ENCODE data around the gene MST1.
A peak's percentile ranks its signal among the peaks of the same experiment; 100 is the strongest.

MST1 gene

GRCh38 chr3:49717959-49718857, 28.9 kb upstream of the MST1 start:
- DNase-seq (ENCODE audit: low spot score): no peak

- DNase-seq (ENCODE audit: low spot score): no peak
Observed at GRCh38 chr3:49717211-49717958, 28.1 kb upstream of the MST1 start.

- no peak for DNase-seq (ENCODE audit: low spot score)
Observed at GRCh38 chr3:49716691-49717210, 27.5 kb upstream of the MST1 start.

DNA sequence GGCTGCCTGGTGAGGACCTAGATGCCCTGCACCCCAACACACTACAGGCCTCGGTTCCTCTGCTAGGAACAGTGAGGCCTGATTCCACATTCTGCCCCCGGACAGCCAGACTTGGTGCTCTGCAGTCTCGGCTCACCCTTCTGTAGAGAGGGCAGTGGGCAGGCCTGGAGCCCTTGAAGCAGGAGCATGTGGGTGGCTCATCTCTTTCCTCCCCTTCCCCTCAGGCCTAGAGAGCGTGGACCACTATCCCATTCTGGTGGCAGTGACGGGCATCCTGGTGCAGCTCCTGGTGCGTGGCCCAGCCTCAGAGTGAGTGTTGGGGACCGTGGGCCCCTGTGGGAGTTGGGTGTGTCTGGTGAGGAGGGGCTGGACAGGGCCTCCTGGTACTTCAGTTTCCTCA, 26.9 kb upstream of the MST1 start:
- no peak for DNase-seq (ENCODE audit: low spot score)

GRCh38 chr3:49715611-49716121, 26.4 kb upstream of the MST1 start:
- no peak for DNase-seq (ENCODE audit: low spot score)

GRCh38 chr3:49714728-49715550, 25.7 kb upstream of the MST1 start:
- no peak for DNase-seq (ENCODE audit: low spot score)

GRCh38 chr3:49713336-49714105, 24.2 kb upstream of the MST1 start:
- no peak for DNase-seq (ENCODE audit: low spot score)

DNA sequence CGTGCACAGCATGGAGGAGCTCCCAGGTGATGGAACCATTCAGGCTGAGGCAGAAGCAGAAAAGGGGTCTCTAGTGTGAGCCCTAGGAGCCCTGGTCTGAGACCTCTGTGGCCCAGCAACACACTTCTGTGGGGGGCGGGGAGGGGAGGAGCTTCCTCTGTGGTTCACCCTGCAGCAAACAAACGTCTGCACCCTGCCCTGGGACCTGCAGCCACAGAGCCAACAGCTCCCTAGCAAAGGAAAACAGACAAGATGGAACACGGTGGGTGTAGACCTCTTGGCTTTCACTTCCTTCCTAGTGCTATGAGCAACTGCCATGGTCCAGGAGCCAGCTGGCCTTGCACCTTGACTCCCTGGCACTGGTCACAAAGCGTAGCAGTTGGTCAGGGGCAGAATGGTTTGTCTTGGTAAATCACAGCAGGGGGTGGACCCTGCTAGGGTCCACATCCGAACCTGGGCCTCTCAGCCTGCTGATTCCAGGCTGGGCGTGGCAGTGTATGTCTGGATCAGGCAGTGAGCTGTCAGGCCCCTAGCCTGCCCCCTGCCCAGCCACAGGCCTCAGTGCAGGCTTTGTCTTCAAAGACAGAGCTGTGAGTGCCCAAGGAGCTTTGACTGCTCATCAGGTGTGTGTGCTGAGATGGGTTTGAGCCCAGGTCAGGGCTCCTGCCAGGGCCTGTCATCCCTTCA, 23.5 kb upstream of the MST1 start:
- DNase-seq (ENCODE audit: low spot score): no peak

GRCh38 chr3:49712166-49712565, 22.9 kb upstream of the MST1 start:
- DNase-seq (ENCODE audit: low spot score): no peak

GRCh38 chr3:49711489-49711888, 22.2 kb upstream of the MST1 start:
- DNase-seq (ENCODE audit: low spot score): no peak

- no peak for DNase-seq (ENCODE audit: low spot score)
Observed at GRCh38 chr3:49709852-49710251, 20.6 kb upstream of the MST1 start.

- DNase-seq (ENCODE audit: low spot score): no peak
Observed at GRCh38 chr3:49707113-49707480, 17.8 kb upstream of the MST1 start.

GRCh38 chr3:49706456-49707112, 17.3 kb upstream of the MST1 start:
- DNase-seq (ENCODE audit: low spot score): no peak

- no peak for DNase-seq (ENCODE audit: low spot score)
Observed at GRCh38 chr3:49705390-49705960, 16.2 kb upstream of the MST1 start.

- no peak for DNase-seq (ENCODE audit: low spot score)
Observed at GRCh38 chr3:49704629-49705028, 15.4 kb upstream of the MST1 start.

- DNase-seq (ENCODE audit: low spot score): no peak
Observed at GRCh38 chr3:49703956-49704355, 14.7 kb upstream of the MST1 start.

DNA sequence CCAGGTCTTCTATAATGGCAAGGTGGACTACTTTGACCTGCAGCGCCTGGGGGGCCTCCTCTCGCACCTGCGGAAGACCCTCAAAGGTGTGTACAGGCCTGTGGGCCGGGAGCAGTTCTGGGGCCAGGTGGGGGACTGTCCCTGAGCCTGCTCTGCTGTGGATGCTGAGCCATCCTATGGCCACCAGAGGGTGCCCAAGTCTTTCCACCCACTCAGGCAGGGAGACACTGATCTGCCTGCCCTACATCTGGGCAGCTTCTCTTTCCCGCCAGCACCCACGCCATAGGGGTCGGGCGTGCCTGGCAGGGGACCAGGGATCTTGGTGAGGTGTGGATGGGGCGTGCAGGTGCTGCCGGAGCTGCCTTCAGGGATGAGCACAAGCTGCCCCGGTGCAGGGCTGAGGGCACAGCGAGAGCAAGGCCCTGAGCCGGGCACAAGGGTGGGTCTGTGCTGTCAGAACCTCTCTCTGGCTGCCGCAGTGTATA, 14.2 kb upstream of the MST1 start:
- DNase-seq (ENCODE audit: low spot score): peak; percentile 75

DNA sequence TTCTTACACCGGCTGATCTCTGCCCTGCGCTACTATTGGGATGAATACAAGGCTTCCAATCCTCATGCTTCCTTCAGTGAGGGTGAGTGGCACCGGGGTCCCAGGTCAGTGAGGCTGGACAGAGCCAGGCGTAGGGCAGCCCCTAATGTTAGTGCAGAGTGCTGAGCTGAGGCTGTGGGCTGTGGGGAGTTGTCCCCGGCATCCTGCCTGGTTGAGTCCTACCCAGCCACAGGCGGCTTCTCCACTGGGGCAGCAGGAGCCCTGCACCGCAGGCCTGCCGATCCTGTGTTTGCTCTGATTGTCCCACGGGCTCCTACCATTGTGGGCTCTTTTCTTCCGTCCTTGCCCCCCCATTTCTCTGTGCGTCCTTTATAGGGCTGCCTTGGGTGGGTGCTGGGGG, 13.4 kb upstream of the MST1 start:
- DNase-seq (ENCODE audit: low spot score): no peak

DNA sequence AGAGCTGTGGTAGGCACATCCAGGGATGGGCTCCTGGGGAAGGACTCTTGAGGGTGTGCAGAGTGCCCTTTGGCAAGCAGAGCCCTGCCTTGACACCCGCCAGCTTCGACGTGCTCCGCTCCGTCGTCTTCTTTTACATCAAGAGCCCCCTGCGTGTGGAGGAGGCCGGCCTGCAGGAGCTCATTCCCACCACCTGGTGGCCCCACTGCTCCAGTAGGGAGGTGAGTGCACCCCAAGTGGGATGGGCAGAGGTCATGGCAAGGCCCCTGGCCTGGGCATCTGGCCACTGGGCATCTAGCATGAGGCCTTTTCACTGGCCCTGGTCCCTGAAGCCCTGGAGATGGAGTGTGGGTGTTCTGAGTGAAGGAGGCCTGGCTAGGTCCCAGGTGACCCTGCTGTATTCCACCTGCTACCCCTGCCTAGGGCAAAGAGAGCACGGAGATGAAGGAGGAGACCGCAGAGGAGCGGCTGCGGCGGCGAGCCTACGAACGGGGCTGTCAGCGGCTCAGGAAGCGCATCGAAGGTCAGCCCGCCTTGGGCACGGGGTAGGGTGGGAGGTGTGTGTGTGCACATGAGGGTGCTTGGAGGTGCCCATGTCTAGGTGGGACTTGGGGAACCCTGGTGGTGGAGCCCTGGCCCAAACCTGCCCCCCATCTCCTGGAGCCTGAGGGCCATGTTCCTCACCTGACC, 12.3 kb upstream of the MST1 start:
- no peak for DNase-seq (ENCODE audit: low spot score)
